Vagina (tissue), 2 donors: ENCODE data around the gene SPACA6. TPM values are rescaled to one million over a fixed set of nuclear protein-coding genes. Genes with fewer than 3 reads are reported as not detected.
A peak's percentile ranks its signal among the peaks of the same experiment; 100 is the strongest.

Experiments
- DNase-seq, 2 donors: peaks; one replicate each; pipeline ENCODE4 v3.0.0-alpha.2; 2017; ENCODE audit errors: extremely low spot score in 2 of 2
- H3K27ac ChIP-seq: fragments of 200-600 bp; sonication (generic); one replicate; pipeline ENCODE4 v1.5.1; 2019
- H3K27me3 ChIP-seq: fragments of 200-600 bp; sonication (generic); one replicate; pipeline ENCODE4 v1.5.1; 2019
- H3K36me3 ChIP-seq, 2 donors: fragments of 200-600 bp; sonication (generic); one replicate each; pipeline ENCODE4 v1.5.1; 2017 to 2019
- H3K4me1 ChIP-seq: fragments of 200-600 bp; sonication (generic); one replicate; pipeline ENCODE4 v1.5.1; 2019
- H3K4me3 ChIP-seq, 2 donors: fragments of 200-600 bp; sonication (generic); 1 replicate in 1 of 2; 2 replicates in 1 of 2; pipeline ENCODE4 v1.5.1; 2016 to 2019
- H3K9me3 ChIP-seq: fragments of 200-600 bp; sonication (generic); one replicate; pipeline ENCODE4 v1.5.1; 2019
- POLR2A ChIP-seq, 2 donors: fragments of 450-650 bp; IDR thresholded peaks; one replicate each; pipeline ENCODE4 v1.6.1; 2017; ENCODE audit warnings: antibody characterized with exemption in 2 of 2, mild to moderate bottlenecking in 2 of 2, moderate library complexity in 2 of 2
- POLR2AphosphoS5 ChIP-seq, 2 donors: sonication (generic); formaldehyde crosslinking; IDR thresholded peaks; one replicate each; pipeline ENCODE4 v1.9.0; 2017; ENCODE audit warnings: antibody characterized with exemption in 2 of 2, mild to moderate bottlenecking in 2 of 2, low read depth in 1 of 2; ENCODE audit not compliant: insufficient read depth in 1 of 2
- intact Hi-C: fragments of 100-400 bp; cut with DNase I; formaldehyde crosslinking; loops from one replicate; pipeline ENCODE4 v1.15.1; 2023
- total RNA-seq: library from RNA; depleted of rRNA; stranded (reverse); fragments of >200 nt; gene quantifications from one replicate; pipeline ENCODE4 v1.2.3, GENCODE V29; 2016
- TF ChIP-seq, protein P1 (sequence below), 3 experiments: fragments of 450-650 bp in 2 of 3; fragments of 200-600 bp in 1 of 3; sonication (generic) in 1 of 3; IDR thresholded peaks; one replicate each; pipeline ENCODE4 v1.5.1; 2017 to 2019; ENCODE audit warnings: antibody characterized with exemption in 3 of 3, mild to moderate bottlenecking in 2 of 3, moderate library complexity in 2 of 3

SPACA6 gene
- total RNA-seq, 1 donor from 2014 or later = 53.0 TPM

GRCh38 chr19:51681286-51681941 is 11.7 kb upstream of the SPACA6 start:
- no peak overlapping the region for H3K27ac ChIP-seq
- H3K27me3 ChIP-seq = no peaks in the 10 kb centered on the region
- H3K36me3 ChIP-seq = no peaks in the 10 kb centered on the region
- H3K4me3 ChIP-seq = no peak overlapping the region
- intact Hi-C loops = loop anchor here (10.0 kb wide), 1 partner anchor 117 kb away; no protein-coding TSS in a partner anchor
- no peaks in the 10 kb centered on the region for H3K9me3 ChIP-seq
- DNase-seq = no peak
- H3K4me1 ChIP-seq = no peaks in the 10 kb centered on the region
- no peak for TF ChIP-seq POLR2AphosphoS5 (IDR thresholded peaks at IDR 0.05; ENCODE audit: insufficient read depth in 1 of 2, low read depth in 1 of 2)
- TF ChIP-seq POLR2A (IDR thresholded peaks at IDR 0.05) = no peak
- TF ChIP-seq, protein P1, sequence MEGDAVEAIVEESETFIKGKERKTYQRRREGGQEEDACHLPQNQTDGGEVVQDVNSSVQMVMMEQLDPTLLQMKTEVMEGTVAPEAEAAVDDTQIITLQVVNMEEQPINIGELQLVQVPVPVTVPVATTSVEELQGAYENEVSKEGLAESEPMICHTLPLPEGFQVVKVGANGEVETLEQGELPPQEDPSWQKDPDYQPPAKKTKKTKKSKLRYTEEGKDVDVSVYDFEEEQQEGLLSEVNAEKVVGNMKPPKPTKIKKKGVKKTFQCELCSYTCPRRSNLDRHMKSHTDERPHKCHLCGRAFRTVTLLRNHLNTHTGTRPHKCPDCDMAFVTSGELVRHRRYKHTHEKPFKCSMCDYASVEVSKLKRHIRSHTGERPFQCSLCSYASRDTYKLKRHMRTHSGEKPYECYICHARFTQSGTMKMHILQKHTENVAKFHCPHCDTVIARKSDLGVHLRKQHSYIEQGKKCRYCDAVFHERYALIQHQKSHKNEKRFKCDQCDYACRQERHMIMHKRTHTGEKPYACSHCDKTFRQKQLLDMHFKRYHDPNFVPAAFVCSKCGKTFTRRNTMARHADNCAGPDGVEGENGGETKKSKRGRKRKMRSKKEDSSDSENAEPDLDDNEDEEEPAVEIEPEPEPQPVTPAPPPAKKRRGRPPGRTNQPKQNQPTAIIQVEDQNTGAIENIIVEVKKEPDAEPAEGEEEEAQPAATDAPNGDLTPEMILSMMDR (IDR thresholded peaks at IDR 0.05) = no peak

DNA sequence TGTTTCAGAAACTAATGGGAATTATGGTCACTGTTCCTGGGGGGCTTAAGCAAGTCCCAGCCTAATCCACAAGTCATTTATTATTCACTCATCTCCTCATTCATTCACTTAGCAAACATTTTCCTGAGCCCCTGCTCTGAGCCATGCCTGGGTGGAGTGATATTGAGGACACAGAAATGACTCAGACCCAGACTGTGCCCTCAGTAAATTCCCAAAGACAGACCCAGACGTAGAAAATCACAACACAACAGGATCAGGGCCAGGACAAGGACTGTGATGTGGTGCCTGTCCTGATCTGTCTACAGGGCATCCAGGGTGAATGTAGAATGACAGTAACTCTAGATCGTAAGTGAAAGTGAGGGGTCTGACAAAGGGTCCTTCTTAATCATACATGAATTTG is 7.0 kb upstream of the SPACA6 start:
- TF ChIP-seq POLR2AphosphoS5 (IDR thresholded peaks at IDR 0.05; ENCODE audit: insufficient read depth in 1 of 2, low read depth in 1 of 2) (no peak), POLR2A (IDR thresholded peaks at IDR 0.05) (no peak)
- TF ChIP-seq, protein P1 (IDR thresholded peaks at IDR 0.05) = no peak
- H3K27ac ChIP-seq = no peak overlapping the region
- H3K27me3 ChIP-seq = no peaks in the 10 kb centered on the region
- no peaks in the 10 kb centered on the region for H3K36me3 ChIP-seq
- H3K4me1 ChIP-seq = peaks cover 20% of the 10 kb centered on the region
- H3K4me3 ChIP-seq = no peak overlapping the region
- intact Hi-C loops = loop anchor here (10.0 kb wide), 1 partner anchor 121 kb away; no protein-coding TSS in a partner anchor
- DNase-seq = no peak
- H3K9me3 ChIP-seq = no peaks in the 10 kb centered on the region

GRCh38 chr19:51687791-51688670 is 5.1 kb upstream of the SPACA6 start:
- Histone ChIP-seq H3K27ac (peak overlapping the region; percentile 97), H3K4me3 (peak overlapping the region; percentile 64 to 96), H3K4me1 (peaks cover 39% of the 10 kb centered on the region), H3K36me3 (no peaks in the 10 kb centered on the region), H3K9me3 (no peaks in the 10 kb centered on the region), H3K27me3 (no peaks in the 10 kb centered on the region)
- intact Hi-C loops = loop anchor here (2.0 to 10.0 kb wide), 2 partner anchors 15 to 123 kb away; no protein-coding TSS in a partner anchor
- no peak for DNase-seq
- TF ChIP-seq, protein P1 (IDR thresholded peaks at IDR 0.05) = no peak
- TF ChIP-seq POLR2A (IDR thresholded peaks at IDR 0.05) (no peak), POLR2AphosphoS5 (IDR thresholded peaks at IDR 0.05; ENCODE audit: insufficient read depth in 1 of 2, low read depth in 1 of 2) (peak in 1 of 2 donors; percentile 37)

GRCh38 chr19:51688671-51689571 is 4.2 kb upstream of the SPACA6 start:
- Histone ChIP-seq H3K4me1 (peaks cover 40% of the 10 kb centered on the region), H3K27me3 (no peaks in the 10 kb centered on the region), H3K9me3 (no peaks in the 10 kb centered on the region), H3K27ac (peak overlapping the region; percentile 97), H3K36me3 (no peaks in the 10 kb centered on the region), H3K4me3 (peak overlapping the region; percentile 64 to 96)
- peak in 1 of 2 donors; percentile 97 for DNase-seq
- TF ChIP-seq POLR2A (IDR thresholded peaks at IDR 0.05) (peak in 1 of 2 donors; percentile 60), POLR2AphosphoS5 (IDR thresholded peaks at IDR 0.05; ENCODE audit: insufficient read depth in 1 of 2, low read depth in 1 of 2) (peak; percentile 65 to 71)
- TF ChIP-seq, protein P1 (IDR thresholded peaks at IDR 0.05) = peak in 1 of 3 experiments; percentile 28
- intact Hi-C loops = loop anchor here (2.0 to 10.0 kb wide), 2 partner anchors 14 to 124 kb away; no protein-coding TSS in a partner anchor
